K562 (cell line): ENCODE measurements around the gene TM4SF18. TPM values are rescaled to one million over a fixed set of nuclear protein-coding genes. Genes with fewer than 3 reads are reported as not detected.

ENCODE experiments used
- ATAC-seq: fragments of 200-7000 bp; cut with Tn5 transposase; 3 replicates; pipeline ENCODE4 v1.9.1; 2020; ENCODE audit warnings: moderate library complexity
- BruUV-seq: library from RNA; stranded (reverse); fragments of 400-500 nt; replicated peaks from 2 replicates; lab custom pipeline; 2021; lab: Mats Ljungman, UMichigan
- CTCF ChIA-PET: fragments of 300-600 bp; formaldehyde crosslinking; extraction: SDS; loops from one replicate; lab custom pipeline; 2021; ENCODE audit warnings: low intra/inter-chr PET ratio; lab: Yijun Ruan, JAX
- POLR2A ChIA-PET: fragments of 300-600, 350-650 bp; sonication (Branson Sonifier 250); formaldehyde crosslinking; extraction: SDS; loops from one replicate; lab custom pipeline; 2021; ENCODE audit warnings: antibody characterized with exemption, inconsistent platforms; lab: Yijun Ruan, JAX
- DNase-seq, 4 experiments: peaks; one replicate each; pipeline versions ENCODE4 v3.0.0 to v3.0.0-alpha.2; 2011 to 2018; ENCODE audit warnings: low spot score in 3 of 4, mixed read lengths in 3 of 4; ENCODE audit errors: extremely low read depth in 1 of 4
- FAIRE-seq: peaks from 2 replicates; lab custom pipeline; 2011; peaks lifted over from hg19 to GRCh38; lab: Jason Lieb, UNC
- H2AFZ ChIP-seq: 2 replicates; pipeline ENCODE4 v1.6.0; 2011; ENCODE audit warnings: low read depth, low read length, control low read depth, inconsistent platforms
- H3K27ac ChIP-seq: fragments of 200-600 bp; 3 replicates; pipeline ENCODE4 v1.8.0; 2011; ENCODE audit warnings: low read depth, mild to moderate bottlenecking, control low read depth, inconsistent platforms, low read length, moderate library complexity, mixed read lengths; ENCODE audit errors: extremely low read depth
- H3K27me3 ChIP-seq, 2 experiments: fragments of 300-600 bp in 1 of 2; 2 replicates in 1 of 2; 3 replicates in 1 of 2; pipeline versions ENCODE4 v1.6.0 to v1.8.0; 2011; ENCODE audit warnings: inconsistent platforms in 2 of 2, low read length in 2 of 2, mild to moderate bottlenecking in 1 of 2, mixed read lengths in 1 of 2, moderate library complexity in 1 of 2; ENCODE audit not compliant: control insufficient read depth in 2 of 2, insufficient read depth in 2 of 2
- H3K36me3 ChIP-seq: fragments of 300-600 bp; 3 replicates; pipeline ENCODE4 v1.8.0; 2011; ENCODE audit warnings: mild to moderate bottlenecking, low read length, inconsistent platforms; ENCODE audit not compliant: control insufficient read depth, insufficient read depth
- H3K4me1 ChIP-seq, 2 experiments: fragments of 200-600 bp in 1 of 2; replicated peaks in 1 of 2; 2 replicates in 1 of 2; 3 replicates in 1 of 2; pipeline versions ENCODE4 v1.5.1 to v1.8.0; 2011; ENCODE audit warnings: inconsistent platforms in 2 of 2, low read length in 2 of 2, mild to moderate bottlenecking in 1 of 2, mixed read lengths in 1 of 2, moderate library complexity in 1 of 2; ENCODE audit not compliant: control insufficient read depth in 2 of 2, insufficient read depth in 2 of 2
- H3K4me2 ChIP-seq: 2 replicates; pipeline ENCODE4 v1.6.1; 2011; ENCODE audit warnings: low read length, control low read depth, inconsistent platforms, mixed read lengths; ENCODE audit not compliant: insufficient read depth
- H3K4me3 ChIP-seq: fragments of 200-600 bp; sonication (generic), shearing (Covaris generic); 2 replicates; pipeline ENCODE4 v1.5.1; 2016; ENCODE audit warnings: control low read depth, inconsistent platforms
- H3K79me2 ChIP-seq: fragments of 200-600 bp; 3 replicates; pipeline ENCODE4 v1.8.0; 2011; ENCODE audit warnings: low read length, inconsistent platforms; ENCODE audit not compliant: control insufficient read depth, insufficient read depth
- H3K9ac ChIP-seq, 2 experiments: 2 replicates each; pipeline versions ENCODE4 v1.6.0 to v1.6.1; 2011; ENCODE audit warnings: low read depth in 2 of 2, low read length in 2 of 2, control low read depth in 1 of 2, inconsistent platforms in 1 of 2, mild to moderate bottlenecking in 1 of 2, mixed read lengths in 1 of 2; ENCODE audit not compliant: insufficient read depth in 1 of 2
- H3K9me1 ChIP-seq: one replicate; pipeline ENCODE4 v1.6.0; 2011; ENCODE audit warnings: inconsistent platforms, mild to moderate bottlenecking, low read length, moderate library complexity; ENCODE audit not compliant: control insufficient read depth, insufficient read depth
- H3K9me3 ChIP-seq: replicated peaks from 2 replicates; pipeline ENCODE4 v1.5.1; 2011; ENCODE audit warnings: low read depth, low read length, inconsistent platforms; ENCODE audit not compliant: control insufficient read depth, insufficient read depth
- H4K20me1 ChIP-seq: replicated peaks from 2 replicates; pipeline ENCODE4 v1.6.1; 2011; ENCODE audit warnings: low read length, inconsistent platforms, mixed read lengths; ENCODE audit not compliant: control insufficient read depth, insufficient read depth
- ASH1L ChIP-seq: fragments of 450-650 bp; IDR thresholded peaks from 2 replicates; pipeline ENCODE4 v1.6.1; 2018; ENCODE audit warnings: borderline replicate concordance, mild to moderate bottlenecking, low read depth; ENCODE audit not compliant: partially characterized antibody
- ERF ChIP-seq: fragments of 450-650 bp; formaldehyde crosslinking; IDR thresholded peaks from 2 replicates; pipeline ENCODE4 v1.4.0; 2020; ENCODE audit warnings: mild to moderate bottlenecking, mixed read lengths
- GTF3C2 ChIP-seq: IDR thresholded peaks from 3 replicates; pipeline ENCODE4 v1.6.1; 2011; ENCODE audit warnings: borderline replicate concordance, mild to moderate bottlenecking, moderate library complexity; ENCODE audit not compliant: insufficient read length; ENCODE audit errors: extremely low read depth
- OTX1 ChIP-seq: fragments of 450-650 bp; formaldehyde crosslinking; IDR thresholded peaks from 2 replicates; pipeline ENCODE4 v1.4.0; 2022; ENCODE audit warnings: mild to moderate bottlenecking
- ZMIZ1 ChIP-seq, 2 experiments: fragments of 150-350 bp in 1 of 2; IDR thresholded peaks; 2 replicates each; pipeline ENCODE4 v1.6.1; 2012 to 2016; ENCODE audit warnings: low read depth in 2 of 2, low read length in 2 of 2, mild to moderate bottlenecking in 1 of 2, moderate library complexity in 1 of 2
- WGBS: fragments of 100-300 bp; shearing (Covaris generic); methylation state at CpG from one replicate; pipeline ENCODE4 v1.1.6; 2016; ENCODE audit warnings: low coverage, mixed read lengths; ENCODE audit not compliant: insufficient coverage; ENCODE audit errors: missing lambda C conversion rate; 5-methylcytosine and 5-hydroxymethylcytosine counted together
- in situ Hi-C: fragments of 300-500 bp; cut with MboI; formaldehyde crosslinking; loops from 4 replicates; pipeline ENCODE4 v1.15.0; 2018; ENCODE audit warnings: inconsistent platforms, mixed read lengths
- intact Hi-C: fragments of 100-400 bp; cut with micrococcal nuclease; formaldehyde crosslinking; loops from 2 replicates; pipeline ENCODE4 v1.14.2; 2022
- polyA plus RNA-seq, 8 experiments: library from polyadenylated mRNA; depleted of rRNA in 4 of 8; stranded (reverse) in 5 of 8; unstranded in 3 of 8; fragments of >200 nt; fragmentation: Nextera tagmentation in 2 of 8; fragmentation: Illumina TruSeq in 1 of 8; extraction: Ambion mirVana in 2 of 8; extraction: Trizol in 1 of 8; gene quantifications; 2 replicates each; pipeline versions ENCODE4 v1.2.1 to v1.2.3, GENCODE V29; 2011 to 2014; ENCODE audit warnings: inconsistent platforms in 1 of 8, missing spikeins in 1 of 8
- total RNA-seq, 7 experiments: library from RNA; depleted of rRNA in 6 of 7; stranded (reverse); fragments of >200 nt in 6 of 7; fragmentation: Illumina TruSeq in 2 of 7; extraction: Trizol in 2 of 7; gene quantifications; 2 replicates each; pipeline versions ENCODE4 v1.2.1 to v1.2.3, GENCODE V29; 2011 to 2021; ENCODE audit warnings: low replicate concordance in 1 of 7
- TF ChIP-seq, protein P1 (sequence below): fragments of 450-650 bp; conservative IDR thresholded peaks from 2 replicates; pipeline ENCODE4 v1.6.1; 2016; ENCODE audit warnings: missing genetic modification characterization, low read depth, mild to moderate bottlenecking, missing compliant biosample characterization, moderate library complexity

TM4SF18 gene
- total and polyA plus RNA-seq, 9 of the 15 experiments (the other 6 are each of a cell fraction or from before 2014, with no cell fraction given) = not detected

DNA sequence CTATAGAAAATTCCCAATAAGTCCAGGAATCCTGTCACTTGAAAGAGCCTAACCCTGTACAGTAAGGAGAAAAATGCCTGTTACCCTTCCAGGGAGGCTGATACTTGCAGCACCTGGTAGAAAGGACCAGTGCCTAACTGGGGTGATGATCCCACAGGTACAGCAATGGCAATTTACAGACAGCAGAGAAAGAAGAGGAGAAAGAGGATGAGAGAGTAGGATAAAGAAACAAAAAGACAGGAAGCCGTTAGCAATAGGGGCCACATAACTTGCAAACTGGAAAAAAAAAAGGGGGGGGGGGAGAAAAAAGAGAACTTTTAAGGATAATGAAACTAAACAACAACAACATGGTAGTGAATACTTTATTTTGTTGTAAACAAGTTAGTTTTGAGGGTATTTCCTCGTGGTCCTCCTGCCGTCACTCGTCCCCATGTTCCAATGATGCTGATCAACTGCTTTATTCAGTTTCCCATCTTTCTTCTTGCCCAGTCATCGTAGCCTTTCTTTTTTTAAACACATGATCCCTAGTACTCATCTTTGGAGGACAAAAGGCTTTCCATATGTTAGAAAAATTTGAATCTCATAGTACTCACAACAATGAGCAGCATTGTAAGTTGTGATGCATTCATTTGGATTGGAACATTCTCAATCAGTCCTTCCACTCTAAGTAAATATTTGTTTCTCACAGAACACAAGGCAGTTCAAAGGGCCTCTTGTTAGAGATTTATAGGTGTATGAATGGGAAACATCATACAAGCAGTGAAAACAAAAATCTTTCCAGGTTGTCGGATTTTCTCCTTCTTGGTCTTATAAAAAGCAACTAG is 35.5 kb upstream of the TM4SF18 start:
- Histone ChIP-seq H2AFZ (no peak overlapping the region), H3K4me3 (no peak overlapping the region), H3K4me2 (no peak overlapping the region), H3K9me1 (no peaks in the 10 kb centered on the region), H3K27ac (no peak overlapping the region), H4K20me1 (peaks cover 2% of the 10 kb centered on the region; the same call in 1 of the 2 replicates), H3K36me3 (no peaks in the 10 kb centered on the region), H3K9me3 (no peaks in the 10 kb centered on the region), H3K27me3 (no peaks in the 10 kb centered on the region), H3K79me2 (no peaks in the 10 kb centered on the region), H3K9ac (no peak overlapping the region), H3K4me1 (no peaks in the 10 kb centered on the region)
- 2% methylated on average over 6 of the region's 6 CpGs for WGBS
- no TSS peak for BruUV-seq
- no peak for FAIRE-seq
- in situ Hi-C loops = no loop called here
- intact Hi-C loops = no loop called here
- no peak for ATAC-seq
- POLR2A ChIA-PET = no interaction called here
- CTCF ChIA-PET = no interaction called here
- no peak for DNase-seq
- TF ChIP-seq ASH1L = no peak
- no peak for TF ChIP-seq ERF (CRISPR knock-in tag)
- TF ChIP-seq OTX1 = no peak
- TF ChIP-seq, protein P1, sequence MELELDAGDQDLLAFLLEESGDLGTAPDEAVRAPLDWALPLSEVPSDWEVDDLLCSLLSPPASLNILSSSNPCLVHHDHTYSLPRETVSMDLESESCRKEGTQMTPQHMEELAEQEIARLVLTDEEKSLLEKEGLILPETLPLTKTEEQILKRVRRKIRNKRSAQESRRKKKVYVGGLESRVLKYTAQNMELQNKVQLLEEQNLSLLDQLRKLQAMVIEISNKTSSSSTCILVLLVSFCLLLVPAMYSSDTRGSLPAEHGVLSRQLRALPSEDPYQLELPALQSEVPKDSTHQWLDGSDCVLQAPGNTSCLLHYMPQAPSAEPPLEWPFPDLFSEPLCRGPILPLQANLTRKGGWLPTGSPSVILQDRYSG = no peak
- no peak for TF ChIP-seq GTF3C2
- TF ChIP-seq ZMIZ1 (IDR thresholded peaks at IDR 0.05; ENCODE audit: low read depth in 2 of 2, low read length in 2 of 2) = no peak
